Prostate gland (tissue), 2 donors: ENCODE results near the gene ERGIC3. TPM values are rescaled to one million over a fixed set of nuclear protein-coding genes. Genes with fewer than 3 reads are reported as not detected.

ENCODE experiments used
- DNase-seq: peaks from one replicate; pipeline ENCODE4 v3.0.0-alpha.2; 2019; ENCODE audit warnings: low spot score
- H3K27ac ChIP-seq, 2 donors: fragments of 200-600 bp; sonication (generic); 2 replicates each; pipeline ENCODE4 v1.5.1; 2017 to 2019
- H3K27me3 ChIP-seq: fragments of 200-600 bp; sonication (generic); replicated peaks from 2 replicates; pipeline ENCODE4 v1.5.1; 2019; ENCODE audit not compliant: insufficient read depth
- H3K36me3 ChIP-seq, 2 donors: fragments of 200-600 bp; sonication (generic); 1 replicate in 1 of 2; 2 replicates in 1 of 2; pipeline versions ENCODE4 v1.5.1 to v1.8.1; 2017 to 2019
- H3K4me1 ChIP-seq: fragments of 200-600 bp; sonication (generic); replicated peaks from 2 replicates; pipeline ENCODE4 v1.5.1; 2019
- H3K4me3 ChIP-seq, 2 donors: fragments of 200-600 bp; sonication (generic); 2 replicates each; pipeline ENCODE4 v1.5.1; 2017 to 2019
- H3K9me3 ChIP-seq: fragments of 200-600 bp; sonication (generic); 2 replicates; pipeline ENCODE4 v1.5.1; 2017
- CTCF ChIP-seq, 4 experiments: fragments of 200-600 bp in 2 of 4; fragments of 450-650 bp in 2 of 4; sonication (generic) in 2 of 4; IDR thresholded peaks; 1 replicate in 3 of 4; 2 replicates in 1 of 4; pipeline ENCODE4 v1.5.1; 2016 to 2019; ENCODE audit warnings: antibody characterized with exemption in 4 of 4, mild to moderate bottlenecking in 2 of 4, moderate library complexity in 2 of 4
- POLR2A ChIP-seq: fragments of 450-650 bp; IDR thresholded peaks from one replicate; pipeline ENCODE4 v1.6.1; 2016; ENCODE audit warnings: antibody characterized with exemption, mild to moderate bottlenecking
- POLR2AphosphoS5 ChIP-seq: sonication (generic); formaldehyde crosslinking; IDR thresholded peaks from one replicate; pipeline ENCODE4 v1.6.1; 2017; ENCODE audit warnings: antibody characterized with exemption
- WGBS: methylation state at CpG from one replicate; pipeline ENCODE4 v1.1.5; 2018; 5-methylcytosine and 5-hydroxymethylcytosine counted together
- intact Hi-C: fragments of 100-400 bp; cut with DNase I; formaldehyde crosslinking; loops from one replicate; pipeline ENCODE4 v1.14.2; 2022
- total RNA-seq, 2 donors: library from RNA; depleted of rRNA; stranded (reverse); fragments of >200 nt; gene quantifications; one replicate each; pipeline ENCODE4 v1.1.0, GENCODE V29; 2016

Gene ERGIC3
- total RNA-seq, 2 donors from 2014 or later = 277 to 282 TPM

- H3K36me3 ChIP-seq = peaks cover 14 to 24% of the 10 kb centered on the region in 2 donors
- H3K27me3 ChIP-seq = no peaks in the 10 kb centered on the region
- H3K4me3 ChIP-seq = no peak overlapping the region
- intact Hi-C loops = no loop called here
- TF ChIP-seq POLR2A (no peak), POLR2AphosphoS5 (no peak), CTCF (IDR thresholded peaks at IDR 0.05) (no peak)
- 94% methylated on average over 9 of the region's 9 CpGs for WGBS
- no peak overlapping the region for H3K27ac ChIP-seq
- no peak for DNase-seq
- H3K4me1 ChIP-seq = no peaks in the 10 kb centered on the region
- H3K9me3 ChIP-seq = no peaks in the 10 kb centered on the region
Measured at GRCh38 chr20:35497780-35498189, 44.1 kb upstream of the ERGIC3 start.

- H3K36me3 ChIP-seq = peaks cover 12 to 27% of the 10 kb centered on the region in 2 donors
- 97% methylated on average over 1 of the region's 1 CpG for WGBS
- no peaks in the 10 kb centered on the region for H3K4me1 ChIP-seq
- no peaks in the 10 kb centered on the region for H3K9me3 ChIP-seq
- H3K27me3 ChIP-seq = no peaks in the 10 kb centered on the region
- no peak for DNase-seq
- no peak for TF ChIP-seq CTCF (IDR thresholded peaks at IDR 0.05)
- intact Hi-C loops = no loop called here
- no peak overlapping the region for H3K27ac ChIP-seq
- no peak overlapping the region for H3K4me3 ChIP-seq
Measured at GRCh38 chr20:35499271-35499670, 42.6 kb upstream of the ERGIC3 start.

GRCh38 chr20:35502352-35502751 lies 39.5 kb upstream of the ERGIC3 start:
- Histone ChIP-seq H3K27ac (no peak overlapping the region), H3K4me1 (no peaks in the 10 kb centered on the region), H3K4me3 (no peak overlapping the region), H3K36me3 (peaks cover 6 to 27% of the 10 kb centered on the region in 2 donors), H3K27me3 (no peaks in the 10 kb centered on the region), H3K9me3 (no peaks in the 10 kb centered on the region)
- TF ChIP-seq CTCF (IDR thresholded peaks at IDR 0.05) (no peak), POLR2A (no peak), POLR2AphosphoS5 (no peak)
- WGBS = 89% methylated on average over 8 of the region's 8 CpGs
- no peak for DNase-seq
- intact Hi-C loops = no loop called here

- peaks cover 6 to 22% of the 10 kb centered on the region in 2 donors for H3K36me3 ChIP-seq
- no peak overlapping the region for H3K27ac ChIP-seq
- no peaks in the 10 kb centered on the region for H3K27me3 ChIP-seq
- TF ChIP-seq POLR2A (no peak), POLR2AphosphoS5 (no peak)
- H3K4me1 ChIP-seq = no peaks in the 10 kb centered on the region
- intact Hi-C loops = no loop called here
- DNase-seq = no peak
- no peaks in the 10 kb centered on the region for H3K9me3 ChIP-seq
- H3K4me3 ChIP-seq = no peak overlapping the region
- WGBS = 88% methylated on average over 10 of the region's 10 CpGs
Measured at GRCh38 chr20:35503281-35503680, 38.6 kb upstream of the ERGIC3 start.

- peaks cover 6 to 21% of the 10 kb centered on the region in 2 donors for H3K36me3 ChIP-seq
- intact Hi-C loops = no loop called here
- no peak overlapping the region for H3K27ac ChIP-seq
- H3K27me3 ChIP-seq = no peaks in the 10 kb centered on the region
- no peaks in the 10 kb centered on the region for H3K9me3 ChIP-seq
- no peak for DNase-seq
- H3K4me1 ChIP-seq = no peaks in the 10 kb centered on the region
- WGBS = 65% methylated on average over 15 of the region's 16 CpGs
- no peak overlapping the region for H3K4me3 ChIP-seq
- TF ChIP-seq POLR2AphosphoS5 = no peak
- no peak for TF ChIP-seq POLR2A
- TF ChIP-seq CTCF (IDR thresholded peaks at IDR 0.05) = no peak
Measured at GRCh38 chr20:35503841-35504561, 37.9 kb upstream of the ERGIC3 start.
